ENCODE measurements around the gene SUGT1.
"Not testable (repeated sequence)": the region's sequence is repeated elsewhere in the genome, so short reads cannot be mapped to it uniquely, and the experiment has no call there.

SUGT1 gene

DNA sequence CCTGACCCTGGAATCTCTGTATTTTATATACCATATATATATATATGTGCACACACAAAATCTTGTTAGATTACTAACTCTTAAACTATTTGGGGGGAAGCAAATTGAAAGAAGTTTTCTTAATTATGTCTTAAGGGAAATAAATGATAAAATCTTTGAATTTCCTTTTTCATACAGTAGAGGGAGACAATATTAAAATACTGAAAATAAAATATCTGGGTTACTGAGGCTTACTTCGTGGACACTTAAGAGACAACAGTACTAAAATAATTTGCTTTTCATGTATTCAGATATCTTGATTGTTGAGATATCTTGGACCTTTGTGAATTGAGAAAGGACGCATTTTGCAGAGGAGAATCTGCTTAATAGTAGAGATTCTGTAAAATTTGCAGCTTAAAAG, 17.0 kb downstream of the SUGT1 start:
- DNase-seq (ENCODE audit: low read depth): no peak

- no peak for DNase-seq (ENCODE audit: low read depth)
Observed at GRCh38 chr13:52670726-52671125, 18.1 kb downstream of the SUGT1 start.

DNA sequence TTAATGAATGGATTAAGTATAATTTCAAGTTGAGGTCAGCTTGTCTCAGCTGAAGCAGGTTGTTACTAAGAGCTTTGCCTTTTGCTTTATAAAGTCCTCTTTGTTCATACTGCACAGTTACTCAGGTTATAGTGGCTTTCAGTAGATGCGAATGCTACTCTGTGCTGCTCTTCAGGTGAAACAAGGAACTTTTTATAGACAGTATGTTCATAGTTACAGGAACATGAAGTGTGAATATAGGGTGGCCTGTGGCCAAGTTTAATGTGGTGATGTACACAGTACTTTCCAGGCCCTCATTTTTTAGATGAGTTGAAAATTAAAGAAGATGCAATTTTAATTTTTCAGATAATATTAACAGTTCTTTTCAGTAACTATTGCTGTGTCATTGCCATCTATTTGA, 20.8 kb downstream of the SUGT1 start:
- no peak for DNase-seq (ENCODE audit: low read depth)

GRCh38 chr13:52677823-52678222, 25.2 kb downstream of the SUGT1 start:
- no peak for DNase-seq (ENCODE audit: low read depth)

- not testable (repeated sequence) for DNase-seq (ENCODE audit: low read depth)
Observed at GRCh38 chr13:52685806-52686205, 33.2 kb downstream of the SUGT1 start.

DNA sequence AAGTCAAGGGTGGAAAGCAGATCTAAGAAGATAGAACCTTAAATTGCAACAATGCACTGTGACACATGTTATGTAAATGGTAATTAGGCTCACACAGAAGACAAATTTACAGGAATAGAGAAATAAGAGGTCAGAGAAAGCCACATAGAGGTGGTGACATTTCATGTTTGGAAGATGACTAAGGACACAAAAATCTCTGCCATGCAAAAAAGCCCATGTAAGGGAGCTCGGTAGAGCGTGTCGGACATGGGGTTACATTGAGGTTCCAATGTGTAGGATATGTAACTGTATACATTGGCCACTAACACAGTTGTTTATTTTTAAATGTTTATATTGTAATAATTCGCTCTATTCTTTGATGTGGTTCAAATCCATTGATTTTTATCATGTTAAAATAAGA, 33.7 kb downstream of the SUGT1 start:
- no peak for DNase-seq (ENCODE audit: low read depth)

DNA sequence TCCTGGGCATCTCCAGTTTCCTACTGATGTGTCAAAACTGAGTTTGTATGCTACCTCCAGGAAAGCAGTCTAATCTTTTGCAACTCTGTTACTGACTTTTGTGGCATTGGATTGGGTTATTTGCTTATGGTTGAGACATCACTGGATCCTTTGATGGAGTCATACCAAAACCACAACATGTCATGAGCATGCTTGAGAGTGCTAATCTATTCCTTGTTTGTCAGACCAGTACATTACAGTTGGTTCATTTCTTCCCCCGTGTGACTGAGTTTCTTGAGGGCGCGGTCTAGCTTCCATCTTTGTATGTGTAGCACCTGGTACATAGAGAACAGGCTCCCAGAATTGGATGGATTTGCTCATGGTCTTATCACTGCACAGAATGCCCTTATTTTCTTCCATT, 43.2 kb downstream of the SUGT1 start:
- DNase-seq (ENCODE audit: low read depth): no peak

DNA sequence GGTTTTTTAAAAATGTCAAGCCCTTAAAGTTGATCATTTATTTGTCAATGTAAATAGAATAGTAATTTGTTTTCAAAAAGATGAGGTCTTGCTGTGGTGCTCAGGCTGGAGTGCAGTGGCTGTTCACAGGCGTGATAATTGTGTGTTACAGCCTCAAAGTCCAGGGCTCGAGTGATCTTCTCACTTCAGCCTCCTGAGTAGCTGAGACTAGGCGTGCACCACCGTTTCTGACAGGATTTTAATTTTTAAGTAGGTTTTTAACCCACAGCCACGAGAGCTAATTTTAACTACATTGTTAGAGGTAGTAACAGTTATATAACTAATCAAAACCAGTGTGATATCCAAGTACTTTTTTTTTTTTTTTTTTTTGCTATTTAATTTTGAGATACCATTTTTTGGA, 43.9 kb downstream of the SUGT1 start:
- DNase-seq (ENCODE audit: low read depth): no peak

GRCh38 chr13:52701728-52702465, 49.3 kb downstream of the SUGT1 start:
- no peak for DNase-seq (ENCODE audit: low read depth)

DNA sequence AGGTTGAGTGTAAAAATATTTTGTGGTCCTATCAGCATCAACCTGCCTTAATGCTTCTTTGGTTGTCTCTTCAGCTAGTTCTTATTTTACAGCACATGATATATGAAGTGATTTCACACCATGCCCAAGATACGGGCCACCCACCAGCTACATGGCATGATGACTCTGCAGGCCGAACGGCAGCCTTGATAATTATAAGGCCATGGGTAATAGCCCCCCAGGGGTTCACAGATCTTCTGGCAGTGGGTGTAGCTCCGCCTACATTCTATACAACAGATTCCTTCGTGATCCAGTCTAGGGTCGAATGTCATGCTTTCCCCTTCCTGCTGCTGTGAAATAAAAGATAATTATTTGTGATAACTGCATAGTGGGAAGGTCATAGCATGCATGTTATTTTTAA, 50.8 kb downstream of the SUGT1 start:
- no peak for DNase-seq (ENCODE audit: low read depth)

DNA sequence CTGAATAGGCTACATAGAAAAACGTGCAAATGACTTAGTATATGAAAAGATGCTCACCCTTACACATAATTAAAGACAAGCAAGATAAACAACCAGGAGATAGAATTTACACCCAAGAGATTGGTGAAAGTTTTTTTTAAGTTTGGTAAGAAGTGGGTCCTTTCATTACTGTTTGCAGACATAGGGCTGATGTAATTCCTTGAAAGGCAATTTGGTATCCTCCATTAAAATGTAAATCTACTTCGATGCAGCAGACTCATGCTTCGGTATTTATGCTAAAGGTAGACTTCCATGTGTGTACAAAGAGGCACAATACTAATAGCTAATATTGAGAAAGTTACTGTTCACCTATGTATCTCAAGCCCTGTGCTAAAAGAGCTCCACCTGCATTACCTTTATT, 53.4 kb downstream of the SUGT1 start:
- DNase-seq (ENCODE audit: low read depth): no peak

DNA sequence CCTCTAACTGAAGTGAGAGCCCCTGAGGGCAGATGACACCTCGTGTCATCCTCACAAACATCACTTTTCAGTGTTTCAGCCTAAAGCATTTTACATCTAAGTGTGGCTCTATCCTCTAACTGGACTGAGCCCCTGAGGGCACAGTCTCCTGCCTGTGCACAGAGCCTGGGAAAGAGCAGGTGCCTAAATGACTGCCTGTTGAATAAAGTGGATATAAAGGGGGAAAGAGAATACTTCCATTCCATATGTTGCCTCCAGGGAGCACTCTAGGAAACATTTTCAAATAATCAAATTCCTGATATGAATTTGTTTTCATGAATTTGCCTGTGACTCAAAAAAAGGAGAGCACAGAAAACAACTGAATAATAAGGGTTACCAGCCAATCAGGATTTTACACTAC, 54.7 kb downstream of the SUGT1 start:
- no peak for DNase-seq (ENCODE audit: low read depth)

- DNase-seq (ENCODE audit: low read depth): not testable (repeated sequence)
Observed at GRCh38 chr13:52708266-52708665, 55.6 kb downstream of the SUGT1 start.

DNA sequence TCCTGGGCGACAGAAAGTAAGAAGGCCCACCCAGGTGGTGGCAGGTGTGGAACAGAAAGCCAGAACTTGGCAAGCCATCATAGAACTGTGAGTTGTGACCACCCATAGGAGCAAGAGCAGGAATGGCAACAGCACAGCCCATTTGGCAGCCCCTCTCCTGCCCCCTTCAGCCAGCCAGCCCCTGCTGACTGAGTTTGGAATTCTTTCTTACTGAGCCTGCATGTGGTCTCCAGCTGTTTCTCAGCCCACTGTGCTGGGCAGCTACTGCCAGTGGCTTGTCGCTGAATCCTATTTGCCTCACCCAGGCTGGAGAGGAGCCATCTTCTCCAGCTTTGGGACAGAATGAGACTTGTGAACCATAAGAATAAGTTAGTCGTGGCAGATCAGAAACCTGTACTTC, 58.6 kb downstream of the SUGT1 start:
- DNase-seq (ENCODE audit: low read depth): no peak

DNA sequence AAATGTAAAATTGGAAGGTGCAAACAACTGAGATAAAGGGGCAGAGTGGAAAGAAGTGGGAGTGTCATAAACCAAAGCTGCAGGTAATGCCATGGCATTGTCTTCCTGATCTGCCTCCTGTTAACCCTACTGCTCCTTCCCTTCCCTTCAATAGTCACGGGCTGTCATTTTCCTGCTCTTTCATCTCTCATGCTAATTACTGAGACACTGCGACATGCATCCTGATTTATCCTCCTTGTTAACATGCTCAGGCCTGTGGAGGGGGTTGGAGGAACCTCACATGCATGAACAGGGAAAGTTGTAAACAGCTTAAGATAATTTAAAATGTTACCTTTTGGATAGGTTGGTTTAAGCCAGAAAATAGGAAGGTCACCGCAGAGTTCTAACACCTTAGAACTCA, 59.7 kb downstream of the SUGT1 start:
- DNase-seq (ENCODE audit: low read depth): no peak

- no peak for DNase-seq (ENCODE audit: low read depth)
Observed at GRCh38 chr13:52713894-52714293, 61.3 kb downstream of the SUGT1 start.

GRCh38 chr13:52720904-52721303, 68.3 kb downstream of the SUGT1 start:
- DNase-seq (ENCODE audit: low read depth): not testable (repeated sequence)

DNA sequence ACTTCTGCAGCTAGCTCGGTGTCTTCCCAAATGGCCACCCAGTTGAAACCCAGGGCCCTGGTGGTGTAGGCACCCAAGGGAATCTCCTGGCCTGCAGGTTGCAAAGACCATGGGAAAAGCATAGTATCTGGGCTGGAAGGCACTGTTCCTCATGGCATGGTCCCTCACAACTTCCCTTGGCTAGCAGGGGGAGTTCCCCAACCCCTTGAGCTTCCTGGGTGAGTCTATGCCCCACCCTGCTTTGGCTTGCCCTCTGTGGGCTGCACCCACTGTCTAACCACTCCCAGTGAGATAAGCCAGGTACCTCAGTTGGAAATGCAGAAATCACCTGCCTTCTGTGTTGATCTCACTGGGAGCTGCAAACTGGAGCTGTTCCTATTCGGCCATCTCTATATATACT, 68.7 kb downstream of the SUGT1 start:
- not testable (repeated sequence) for DNase-seq (ENCODE audit: low read depth)

- no peak for DNase-seq (ENCODE audit: low read depth)
Observed at GRCh38 chr13:52723181-52723580, 70.5 kb downstream of the SUGT1 start.

DNA sequence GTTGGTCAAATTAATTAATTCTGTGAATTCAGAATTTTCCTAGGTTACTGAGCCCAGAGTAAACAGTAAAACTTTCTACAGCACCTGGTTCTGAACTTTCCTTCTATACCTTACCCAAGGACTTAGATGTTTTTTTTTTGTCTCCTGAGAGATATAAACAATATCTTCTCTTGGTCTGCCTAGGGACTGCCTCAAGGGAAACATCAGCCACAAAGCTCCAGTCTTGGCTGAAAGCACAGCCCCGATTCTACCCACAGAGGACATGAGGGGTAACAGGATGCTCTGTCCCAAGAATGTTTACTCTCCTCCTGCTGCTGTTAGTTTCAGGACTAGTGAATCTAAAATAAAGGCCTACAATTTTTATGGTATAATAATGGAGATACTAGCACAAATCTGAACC, 72.7 kb downstream of the SUGT1 start:
- no peak for DNase-seq (ENCODE audit: low read depth)

GRCh38 chr13:52726258-52726657, 73.6 kb downstream of the SUGT1 start:
- DNase-seq (ENCODE audit: low read depth): no peak

DNA sequence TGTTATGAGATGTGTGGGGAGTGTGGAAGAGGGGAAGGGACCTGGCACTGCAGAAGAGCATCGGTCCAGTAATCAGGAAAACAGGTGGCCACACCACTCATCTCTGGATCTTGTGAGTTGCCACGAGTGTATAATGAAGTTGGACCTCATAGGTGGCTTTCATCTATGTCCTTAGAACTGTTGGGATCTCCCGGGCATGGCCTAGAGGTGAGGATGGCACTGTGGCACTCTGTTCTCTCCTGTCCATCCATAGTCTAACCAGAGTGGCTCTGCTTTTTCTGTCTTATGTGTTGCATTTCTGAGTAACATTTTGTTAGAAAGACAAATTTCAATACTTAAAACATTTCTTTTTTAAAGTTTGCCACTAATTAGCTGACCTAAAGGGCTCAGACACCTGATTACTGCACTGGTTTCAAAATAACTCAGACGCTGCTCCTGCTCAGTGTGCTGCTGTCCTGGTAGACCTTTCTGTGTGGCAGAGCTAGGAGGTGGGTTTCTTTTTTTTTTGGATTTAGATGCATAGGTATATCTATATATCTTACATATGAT, 81.5 kb downstream of the SUGT1 start:
- DNase-seq (ENCODE audit: low read depth): no peak

- no peak for DNase-seq (ENCODE audit: low read depth)
Observed at GRCh38 chr13:52736891-52737290, 84.3 kb downstream of the SUGT1 start.

DNA sequence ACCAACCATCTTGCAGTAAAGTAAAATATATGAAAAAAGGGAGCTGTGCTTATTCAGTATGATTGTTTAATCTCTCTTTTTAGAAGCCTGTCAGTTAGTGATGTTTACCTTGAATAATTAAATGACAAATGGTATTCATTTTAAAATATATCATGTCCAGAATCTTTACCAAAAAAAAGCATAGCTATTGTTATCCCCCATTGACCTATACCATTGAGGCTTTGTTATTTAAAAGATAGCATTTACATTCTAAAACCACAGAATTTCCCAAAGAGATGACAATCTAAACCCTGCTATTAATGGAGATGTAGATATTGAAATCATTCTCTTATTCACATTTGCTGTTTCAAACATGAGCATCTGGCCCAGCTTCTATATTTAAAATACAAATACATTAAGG, 84.8 kb downstream of the SUGT1 start:
- DNase-seq (ENCODE audit: low read depth): no peak
